GM19324 (cell line): ENCODE measurements around the gene KATNAL1.
"Not testable (repeated sequence)": the region's sequence is repeated elsewhere in the genome, so short reads cannot be mapped to it uniquely, and the experiment has no call there.

Experiments
- ATAC-seq: cut with Tn5 transposase; IDR thresholded peaks from one replicate; pipeline ENCODE4 v1.9.1; 2021; ENCODE audit warnings: mild to moderate bottlenecking, moderate library complexity; ENCODE audit not compliant: unreplicated experiment, low FRiP score

KATNAL1 gene

DNA sequence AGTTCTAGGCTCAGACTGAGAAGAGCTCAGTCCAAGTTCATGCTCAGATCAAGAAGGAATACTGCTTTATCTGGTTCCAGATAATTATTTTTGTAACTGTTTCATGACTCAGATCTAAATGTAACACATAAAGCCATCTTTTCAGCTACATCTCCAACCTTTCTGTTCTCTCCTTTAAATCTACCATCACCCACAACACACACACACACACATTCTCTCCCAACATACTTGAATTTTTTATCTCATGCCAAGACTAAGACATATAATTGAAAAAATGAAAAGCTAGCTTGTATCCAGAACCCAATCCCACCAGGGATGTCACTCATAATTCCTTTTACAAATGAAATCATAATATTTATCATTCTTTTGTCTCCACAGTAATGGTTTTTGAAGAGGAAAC lies 7.6 kb downstream of the KATNAL1 start:
- ATAC-seq: no peak

DNA sequence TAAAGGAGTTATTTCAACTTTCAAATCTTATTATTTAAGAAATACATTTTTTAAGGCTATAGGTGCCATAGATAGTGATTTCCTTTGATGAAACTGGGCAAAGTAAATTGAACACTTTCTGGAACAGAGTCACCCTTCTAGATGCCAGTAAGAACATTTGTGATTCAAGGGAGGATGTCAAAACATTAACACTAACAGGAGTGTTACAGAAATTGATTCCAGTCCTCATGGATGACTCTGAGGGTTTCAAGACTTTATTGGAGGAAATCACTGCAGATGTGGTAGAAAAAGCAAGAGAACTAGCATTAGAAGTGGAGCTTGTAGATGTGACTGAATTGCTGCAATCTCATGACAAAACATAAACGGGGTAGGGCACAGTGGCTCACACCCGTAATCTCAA lies 12.2 kb downstream of the KATNAL1 start:
- ATAC-seq: no peak

DNA sequence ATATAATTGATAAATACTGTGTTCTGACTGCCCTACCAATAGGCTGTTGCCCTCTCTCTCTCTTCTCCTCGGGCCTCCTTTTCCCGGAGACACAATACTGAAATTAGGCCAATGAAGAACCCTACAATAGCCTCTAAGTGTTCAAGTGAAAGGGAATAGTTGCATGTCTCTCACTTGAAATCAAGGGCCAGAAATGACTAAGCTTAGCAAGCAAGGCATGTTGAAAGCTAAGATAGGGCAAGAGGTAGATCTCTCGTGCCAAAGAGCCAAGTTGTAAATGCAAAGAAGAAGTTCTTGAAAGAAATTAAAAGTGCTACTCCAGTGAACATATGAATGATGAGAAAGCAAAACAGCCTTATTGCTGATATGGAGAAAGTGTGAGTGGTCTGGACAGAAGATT lies 13.3 kb downstream of the KATNAL1 start:
- ATAC-seq: no peak

DNA sequence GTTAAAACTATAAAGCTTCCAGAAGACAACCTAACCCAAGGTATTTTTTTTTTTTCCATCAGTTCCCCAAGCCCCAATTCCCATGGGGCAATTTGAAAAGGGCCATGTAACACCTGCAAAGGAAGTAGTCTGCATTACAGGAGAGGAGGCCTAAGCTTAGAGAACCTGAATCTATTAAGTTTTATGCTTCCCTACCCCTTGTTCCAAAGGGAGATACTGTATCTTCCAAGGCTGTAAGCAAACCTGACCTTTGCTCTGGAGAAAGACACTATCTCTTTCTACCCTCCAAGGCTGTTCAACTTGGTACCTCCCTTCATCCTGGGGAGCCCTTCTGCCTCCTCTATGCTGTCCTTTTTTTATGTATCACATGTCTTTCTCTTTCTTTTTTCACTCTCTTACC lies 15.0 kb downstream of the KATNAL1 start:
- no peak for ATAC-seq

DNA sequence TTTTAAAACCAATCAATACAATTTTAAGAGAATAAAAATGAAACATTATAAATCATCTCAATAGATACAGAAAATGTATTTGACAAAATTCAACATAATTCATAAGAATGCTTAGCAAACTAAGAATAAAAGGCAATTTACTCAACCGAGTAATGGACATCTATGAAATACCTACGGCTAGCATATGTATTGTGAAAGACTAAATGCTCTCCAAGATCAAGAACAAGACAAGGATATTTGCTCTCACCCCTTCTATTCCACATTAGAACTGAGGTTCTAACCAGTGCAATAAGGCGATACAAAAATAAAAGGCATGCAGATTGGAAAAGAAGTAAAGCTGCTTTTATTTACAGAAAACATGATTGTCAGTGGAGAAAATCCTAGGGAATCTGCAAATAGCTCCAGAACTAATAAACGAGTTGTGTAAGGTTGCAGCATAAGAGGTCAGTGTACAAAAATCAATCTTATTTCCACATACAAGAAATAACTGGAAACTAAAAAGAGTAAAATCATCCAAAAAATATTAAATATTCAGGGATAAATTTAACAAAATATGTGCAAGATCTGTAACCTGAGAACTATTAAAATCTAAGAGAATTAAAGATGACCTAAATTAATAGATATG lies 16.4 kb downstream of the KATNAL1 start:
- no peak for ATAC-seq

DNA sequence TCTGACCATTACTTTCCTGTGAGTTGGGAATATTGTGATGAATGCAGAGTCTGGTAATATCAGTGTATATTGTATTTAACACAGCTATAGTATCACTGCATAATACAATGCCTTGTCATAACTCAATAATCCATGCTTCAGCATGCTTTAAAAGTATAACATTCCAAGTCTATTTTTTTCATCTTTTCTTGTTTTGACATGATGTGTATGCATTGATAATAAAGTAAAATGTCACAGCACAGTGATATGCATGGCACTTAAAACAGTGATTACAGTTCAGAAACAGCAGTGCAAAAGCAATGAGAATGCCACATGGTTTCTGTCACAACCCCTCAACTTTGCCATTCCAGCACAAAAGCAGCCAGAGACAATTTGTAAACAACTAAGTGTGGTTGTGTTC lies 17.8 kb downstream of the KATNAL1 start:
- ATAC-seq: no peak

DNA sequence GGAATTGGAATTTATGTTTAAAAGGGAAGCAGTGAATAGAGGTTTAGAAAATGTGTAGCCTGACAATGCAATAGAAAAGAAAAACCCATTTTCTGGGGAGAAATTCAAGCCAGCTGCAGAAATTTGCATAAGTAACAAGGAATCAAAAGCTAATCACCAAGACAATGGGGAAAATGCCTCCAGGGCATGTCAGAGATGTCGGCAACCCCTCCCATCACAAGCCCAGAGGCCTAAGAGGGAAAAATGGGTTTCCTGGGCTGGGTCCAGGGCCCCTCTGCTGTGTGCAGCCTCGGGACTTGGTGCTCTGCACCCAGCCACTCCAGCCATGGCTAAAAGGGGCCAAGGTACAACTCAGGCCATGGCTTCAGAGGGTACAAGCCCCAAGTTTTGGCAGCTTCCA lies 21.3 kb downstream of the KATNAL1 start:
- not testable (repeated sequence) for ATAC-seq

DNA sequence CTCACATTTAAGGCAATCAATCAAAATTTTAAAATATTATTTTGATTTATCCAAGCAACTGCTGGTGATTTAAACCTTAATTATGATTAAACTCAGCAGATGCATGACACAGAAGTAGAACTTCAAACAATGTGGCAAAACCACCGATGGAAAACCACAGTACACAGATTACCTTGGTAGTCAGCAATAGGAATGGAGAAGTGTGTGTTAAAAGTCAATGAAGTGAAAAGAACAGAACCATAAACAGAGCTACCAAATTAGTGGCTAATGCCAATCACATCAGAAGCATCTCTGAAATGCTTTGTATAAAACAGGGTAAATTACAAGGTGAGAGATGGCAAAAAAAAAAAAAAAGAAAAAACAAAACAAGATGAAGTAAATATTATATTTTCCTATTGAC lies 31.2 kb downstream of the KATNAL1 start:
- no peak for ATAC-seq

DNA sequence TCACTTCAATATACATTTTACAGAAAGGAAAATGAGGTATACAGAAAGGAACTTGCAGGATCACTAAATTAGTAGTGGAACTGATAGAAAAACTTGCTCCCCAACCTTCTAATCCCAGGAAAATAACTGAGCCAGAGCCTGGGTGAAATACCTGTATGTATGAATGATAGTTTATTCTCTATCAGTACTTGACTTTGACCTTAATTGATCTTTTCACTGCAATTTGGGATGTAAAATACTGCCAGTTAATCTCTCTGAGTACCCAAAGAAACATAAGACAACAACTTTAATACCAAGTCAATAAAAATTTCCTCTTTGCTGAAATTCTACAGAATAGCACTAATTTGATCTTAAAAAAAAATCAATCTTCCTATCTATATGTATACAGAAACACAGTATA lies 33.3 kb downstream of the KATNAL1 start:
- ATAC-seq: no peak

DNA sequence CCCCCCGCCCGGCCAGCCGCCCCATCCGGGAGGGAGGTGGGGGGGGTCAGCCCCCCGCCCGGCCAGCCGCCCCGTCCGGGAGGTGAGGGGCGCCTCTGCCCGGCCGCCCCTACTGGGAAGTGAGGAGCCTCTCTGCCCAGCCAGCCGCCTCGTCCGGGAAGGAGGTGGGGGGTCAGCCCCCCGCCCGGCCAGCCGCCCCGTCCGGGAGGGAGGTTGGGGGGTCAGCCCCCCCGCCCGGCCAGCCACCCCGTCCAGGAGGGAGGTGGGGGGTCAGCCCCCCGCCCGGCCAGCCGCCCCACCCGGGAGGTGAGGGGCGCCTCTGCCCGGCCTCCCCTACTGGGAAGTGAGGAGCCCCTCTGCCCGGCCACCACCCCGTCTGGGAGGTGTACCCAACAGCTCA lies 37.3 kb downstream of the KATNAL1 start:
- ATAC-seq: not testable (repeated sequence)

DNA sequence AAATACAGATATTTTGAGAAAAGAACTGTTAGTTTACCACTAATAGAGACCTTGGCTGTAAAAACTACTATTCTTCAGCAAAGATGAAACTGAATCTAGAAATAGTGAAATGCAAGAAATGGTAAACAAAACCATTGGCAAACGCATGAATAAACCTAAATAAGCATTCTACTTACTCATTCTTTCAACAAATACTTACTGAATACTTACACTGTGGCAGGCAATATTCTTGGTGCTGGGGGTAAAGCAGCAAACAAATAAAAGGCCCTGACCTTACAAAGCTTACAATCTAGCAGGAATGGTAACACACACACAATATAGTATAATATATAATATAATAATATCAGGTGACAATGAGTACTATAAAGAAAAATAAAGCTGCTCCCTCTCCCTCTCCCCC lies 38.7 kb downstream of the KATNAL1 start:
- no peak for ATAC-seq

DNA sequence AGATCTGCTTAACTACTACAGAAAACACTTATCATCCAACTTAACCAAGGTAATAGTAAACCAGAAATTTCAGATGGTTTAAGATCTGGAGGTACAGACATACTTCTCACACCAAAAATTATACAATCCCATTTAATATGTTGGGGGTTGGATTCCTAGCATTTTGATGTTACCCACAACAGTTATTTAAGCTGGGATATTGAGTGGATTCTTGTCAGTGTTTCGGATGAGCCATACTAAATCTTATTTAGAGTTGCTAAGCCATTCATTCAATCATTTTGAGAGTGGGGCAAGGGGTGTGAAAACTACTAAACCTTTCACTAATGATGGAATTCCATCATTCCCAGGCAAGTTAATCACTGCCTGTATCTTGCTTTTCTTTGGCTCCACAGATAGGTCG lies 40.6 kb downstream of the KATNAL1 start:
- no peak for ATAC-seq

DNA sequence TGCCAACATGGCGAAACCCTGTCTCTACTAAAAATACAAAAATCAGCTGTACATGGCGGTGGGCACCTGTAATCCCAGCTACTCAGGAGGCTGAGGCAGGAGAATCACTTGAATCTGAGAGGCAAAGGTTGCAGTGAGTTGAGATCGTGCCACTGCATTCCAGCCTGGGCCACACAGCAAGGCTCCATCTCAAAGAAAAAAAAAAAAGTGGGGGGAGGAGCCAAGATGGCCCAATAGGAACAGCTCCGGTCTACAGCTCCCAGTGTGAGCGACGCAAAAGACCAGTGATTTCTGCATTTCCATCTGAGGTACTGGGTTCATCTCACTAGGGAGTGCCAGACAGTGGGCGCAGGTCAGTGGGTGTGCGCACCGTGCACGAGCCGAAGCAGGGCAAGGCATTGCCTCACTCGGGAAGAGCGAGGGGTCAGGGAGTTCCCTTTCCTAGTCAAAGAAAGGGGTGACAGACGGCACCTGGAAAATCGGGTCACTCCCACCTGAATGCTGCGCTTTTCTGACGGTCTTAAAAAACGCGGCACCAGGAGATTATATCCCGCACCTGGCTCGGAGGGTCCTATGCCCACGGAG lies 48.1 kb downstream of the KATNAL1 start:
- not testable (repeated sequence) for ATAC-seq

DNA sequence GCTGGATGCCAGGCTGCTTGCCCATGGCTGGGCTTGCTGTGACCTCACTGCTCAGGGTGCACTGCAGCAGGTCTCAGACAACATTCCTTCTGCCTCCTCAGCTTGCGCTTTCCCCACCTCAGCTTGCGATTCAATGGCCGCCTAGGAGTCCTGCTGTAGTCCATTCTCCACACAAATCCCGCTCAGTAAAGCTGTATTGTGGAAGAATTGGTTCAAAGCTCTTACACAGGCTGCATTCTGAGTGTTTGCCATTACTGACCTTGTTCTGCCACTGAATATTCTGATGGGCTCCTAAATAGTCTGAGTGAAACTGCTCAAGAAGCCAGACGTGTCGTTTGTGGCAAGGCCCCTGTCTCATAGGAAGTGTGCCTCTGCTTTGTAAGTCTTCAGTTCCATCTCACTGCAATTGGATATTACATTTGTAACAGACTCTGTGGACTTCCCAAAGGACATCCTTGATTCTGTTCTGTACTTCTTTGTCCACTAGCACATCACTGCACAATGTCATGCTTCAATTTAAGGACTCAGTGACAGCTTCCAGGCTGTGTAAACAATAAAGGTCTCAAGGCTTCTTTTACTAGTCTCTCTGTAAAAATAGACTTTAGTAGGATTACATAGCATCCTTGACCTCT lies 49.8 kb downstream of the KATNAL1 start:
- peak; percentile 65 for ATAC-seq

DNA sequence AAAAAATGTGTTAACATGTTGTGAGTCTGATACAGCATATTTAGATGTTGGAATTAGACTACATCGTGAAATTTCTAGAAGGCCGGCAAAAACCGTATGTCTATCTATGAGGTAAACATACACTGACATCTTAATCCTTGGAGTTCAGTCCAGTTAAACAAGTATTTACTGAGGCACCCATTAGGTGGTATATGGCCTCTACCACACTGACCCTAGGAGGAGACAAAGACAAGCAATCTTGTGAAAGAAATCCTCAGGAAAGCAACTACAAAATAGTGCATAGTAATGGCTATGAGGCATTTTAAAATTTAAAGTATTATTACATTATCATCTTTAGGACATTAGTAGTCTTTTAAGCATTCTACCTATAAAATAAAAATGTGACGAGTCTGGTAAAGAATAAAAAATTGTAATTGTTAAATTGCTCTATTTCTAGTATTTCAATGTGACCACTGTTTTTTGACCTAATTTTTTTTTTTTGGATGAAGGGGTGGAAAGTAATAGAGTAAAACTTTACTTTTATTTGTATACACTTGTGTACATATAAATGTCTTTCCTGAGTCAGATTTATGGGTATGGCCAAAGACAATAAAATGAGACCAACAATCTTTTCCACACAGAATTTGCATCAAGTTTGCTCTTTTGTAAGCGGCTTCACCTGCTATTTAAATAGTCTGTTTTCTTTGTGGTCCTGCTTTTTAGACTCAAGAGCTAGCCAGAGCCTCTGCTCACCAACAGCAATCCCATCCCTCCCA lies 50.5 kb downstream of the KATNAL1 start:
- no peak for ATAC-seq

DNA sequence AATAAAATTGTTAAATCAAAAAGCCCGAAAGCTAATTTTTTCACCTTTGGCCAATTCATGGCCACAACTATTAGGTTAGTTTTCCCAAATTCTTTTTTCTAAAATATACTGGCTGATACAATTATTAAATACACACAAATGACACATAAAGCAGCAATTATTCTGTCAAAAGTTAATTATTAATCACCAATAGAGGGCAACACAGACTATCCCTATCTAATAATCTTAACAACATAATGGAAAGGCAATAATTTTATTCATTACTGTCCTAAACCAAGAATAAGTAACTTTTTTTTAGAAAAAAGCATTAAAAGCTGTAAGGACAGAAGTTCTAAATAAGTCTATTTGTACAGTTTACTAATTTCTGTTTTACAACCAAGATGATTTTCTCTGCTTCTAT lies 51.7 kb downstream of the KATNAL1 start:
- no peak for ATAC-seq

DNA sequence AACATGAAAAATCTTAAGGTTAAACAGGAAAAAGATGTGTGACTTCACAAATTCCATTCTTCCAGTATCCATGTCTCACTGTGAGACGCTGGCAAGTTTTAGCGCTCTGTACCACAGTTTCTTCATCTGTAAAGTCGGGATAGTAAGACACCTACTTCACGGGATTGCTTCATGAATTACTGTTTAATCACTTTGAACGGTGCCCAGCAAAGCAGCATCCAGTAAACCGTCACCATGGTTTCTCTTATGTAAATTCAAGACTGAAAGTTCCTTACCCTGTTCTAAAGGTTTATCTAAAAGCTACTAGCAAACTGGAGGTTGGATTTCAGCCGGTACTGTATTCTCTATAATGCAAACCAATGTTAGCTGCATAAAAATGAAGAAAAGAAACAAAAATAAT lies 53.5 kb downstream of the KATNAL1 start:
- no peak for ATAC-seq

DNA sequence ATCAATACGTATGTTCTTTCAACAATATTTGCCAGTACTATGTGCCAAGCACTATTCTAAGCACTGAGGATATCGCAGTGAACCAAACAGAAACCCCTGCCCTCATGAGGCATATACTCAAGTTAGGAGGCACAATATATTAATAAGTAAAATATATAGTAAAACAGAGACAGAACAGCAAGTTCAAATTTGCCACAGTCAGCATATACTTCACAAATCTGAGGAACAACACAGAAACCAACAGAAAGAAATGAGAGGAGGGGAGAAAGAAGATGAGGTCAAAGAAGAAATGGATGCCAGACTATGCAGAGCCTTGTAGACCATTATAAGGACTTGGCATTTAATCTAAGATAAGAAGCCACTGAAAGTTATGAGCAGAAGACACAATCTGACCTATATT lies 59.9 kb downstream of the KATNAL1 start:
- no peak for ATAC-seq

DNA sequence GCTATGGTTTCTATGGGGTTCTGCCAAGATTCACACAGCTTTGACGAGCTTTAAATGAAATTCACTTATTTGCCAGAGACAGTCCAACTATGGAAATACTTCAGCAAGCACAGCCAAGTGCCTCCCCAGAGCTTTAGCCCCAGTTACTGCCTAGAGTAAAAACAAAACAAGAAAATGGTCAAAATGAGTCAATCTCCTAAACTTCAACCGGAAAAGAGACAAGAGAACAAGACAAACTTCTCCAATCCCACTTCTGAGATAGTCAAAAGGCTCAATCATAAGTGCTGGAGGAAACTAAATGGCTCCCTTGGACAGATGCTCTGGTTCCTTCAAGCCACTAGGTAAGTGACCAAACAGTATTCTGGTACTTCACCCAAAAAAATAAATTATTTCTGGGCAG lies 65.8 kb downstream of the KATNAL1 start:
- no peak for ATAC-seq

DNA sequence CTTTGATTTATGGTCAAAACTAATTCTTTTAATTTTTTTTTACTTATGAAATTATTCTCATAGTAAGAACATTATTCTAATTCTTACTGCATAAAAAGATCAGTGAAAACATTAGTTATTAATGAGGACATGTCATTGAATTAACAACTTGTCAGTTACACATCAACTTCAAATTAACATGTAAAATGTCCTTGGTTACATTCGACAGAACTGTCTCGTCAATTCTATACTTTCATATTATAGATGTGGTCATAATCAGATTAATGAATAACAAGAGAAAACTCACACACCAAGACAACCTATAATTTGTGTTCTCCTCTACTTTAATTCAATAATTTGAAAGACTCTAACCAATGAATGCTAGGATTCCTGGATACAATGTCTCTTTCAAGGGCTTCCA lies 66.7 kb downstream of the KATNAL1 start:
- no peak for ATAC-seq

DNA sequence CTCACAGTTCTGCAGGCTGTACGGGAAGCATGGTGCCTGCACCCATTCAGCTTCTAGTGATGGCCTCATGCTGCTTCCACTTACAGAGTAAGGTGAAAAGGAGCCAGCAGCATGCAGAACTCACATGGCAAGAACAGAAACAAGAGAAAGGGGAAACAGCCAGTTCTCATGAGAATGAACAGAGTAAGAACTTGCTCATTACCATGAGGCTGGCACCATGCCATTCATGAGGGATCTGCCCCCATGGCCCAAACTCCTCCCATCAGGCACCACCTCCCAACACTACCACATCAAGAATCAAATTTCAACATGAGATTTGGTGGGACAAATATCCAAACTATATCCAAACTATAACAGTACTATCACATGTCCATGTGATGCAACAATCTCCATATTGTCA lies 72.1 kb downstream of the KATNAL1 start:
- ATAC-seq: no peak
